ENCODE results near the gene SLC6A7.
A peak's percentile ranks its signal among the peaks of the same experiment; 100 is the strongest.

The SLC6A7 gene

GRCh38 chr5:150155258-150156026 lies 34.4 kb upstream of the SLC6A7 start, which contains the start of gene PDGFRB:
Gene PDGFRB (minus strand): TSS chr5:150155845. CDS start chr5:150137047, 18,798 bp downstream.
- peak; percentile 96 for DNase-seq (ENCODE audit: low spot score)

GRCh38 chr5:150156027-150156368 lies 33.9 kb upstream of the SLC6A7 start:
- DNase-seq (ENCODE audit: low spot score), result no peak

- DNase-seq (ENCODE audit: low spot score), result no peak
Measured at GRCh38 chr5:150156540-150156939, 33.3 kb upstream of the SLC6A7 start.

GRCh38 chr5:150157168-150157567 lies 32.7 kb upstream of the SLC6A7 start:
- no peak for DNase-seq (ENCODE audit: low spot score)

- peak; percentile 83 for DNase-seq (ENCODE audit: low spot score)
Measured at GRCh38 chr5:150158170-150158949, 31.5 kb upstream of the SLC6A7 start.

- DNase-seq (ENCODE audit: low spot score), result no peak
Measured at GRCh38 chr5:150159031-150159430, 30.8 kb upstream of the SLC6A7 start.

- peak; percentile 92 for DNase-seq (ENCODE audit: low spot score)
Measured at GRCh38 chr5:150159741-150160179, 30.1 kb upstream of the SLC6A7 start.

- no peak for DNase-seq (ENCODE audit: low spot score)
Measured at GRCh38 chr5:150160448-150161081, 29.3 kb upstream of the SLC6A7 start.

GRCh38 chr5:150161242-150162141 lies 28.4 kb upstream of the SLC6A7 start:
- DNase-seq (ENCODE audit: low spot score), result peak; percentile 92

GRCh38 chr5:150162142-150162513 lies 27.7 kb upstream of the SLC6A7 start:
- no peak for DNase-seq (ENCODE audit: low spot score)

GRCh38 chr5:150163035-150163434 lies 26.8 kb upstream of the SLC6A7 start:
- DNase-seq (ENCODE audit: low spot score), result no peak

- DNase-seq (ENCODE audit: low spot score), result peak; percentile 75
Measured at GRCh38 chr5:150163547-150164059, 26.3 kb upstream of the SLC6A7 start.

GRCh38 chr5:150164211-150164980 lies 25.5 kb upstream of the SLC6A7 start:
- DNase-seq (ENCODE audit: low spot score), result no peak

- no peak for DNase-seq (ENCODE audit: low spot score)
Measured at GRCh38 chr5:150166037-150166649, 23.7 kb upstream of the SLC6A7 start.

- DNase-seq (ENCODE audit: low spot score), result no peak
Measured at GRCh38 chr5:150166650-150167511, 23.0 kb upstream of the SLC6A7 start, which contains the start of gene CDX1. Gene CDX1 (plus strand): TSS chr5:150166778. CDS start chr5:150166877, 99 bp downstream.

GRCh38 chr5:150167512-150167850 lies 22.4 kb upstream of the SLC6A7 start:
- DNase-seq (ENCODE audit: low spot score), result no peak

- no peak for DNase-seq (ENCODE audit: low spot score)
Measured at GRCh38 chr5:150167908-150168307, 22.0 kb upstream of the SLC6A7 start.

- DNase-seq (ENCODE audit: low spot score), result no peak
Measured at GRCh38 chr5:150168864-150169263, 21.0 kb upstream of the SLC6A7 start.

GRCh38 chr5:150172145-150172544 lies 17.7 kb upstream of the SLC6A7 start:
- DNase-seq (ENCODE audit: low spot score), result no peak
